B cell (primary cell): ENCODE measurements around the gene NFATC1. TPM values are rescaled to one million over a fixed set of nuclear protein-coding genes. Genes with fewer than 3 reads are reported as not detected.

Source experiments
- ATAC-seq: fragments of 200-7000 bp; cut with Tn5 transposase; one replicate; pipeline ENCODE4 v1.10.0; 2021; ENCODE audit warnings: low read depth, mild to moderate bottlenecking, moderate number of reproducible peaks, moderate library complexity
- CTCF ChIA-PET: fragments of 350-600 bp; sonication (Branson Sonifier 250); formaldehyde crosslinking; loops from one replicate; lab custom pipeline; 2021; ENCODE audit warnings: antibody characterized with exemption, inconsistent platforms; lab: Charles Lee
- POLR2A ChIA-PET: fragments of 350-600 bp; sonication (Branson Sonifier 250); formaldehyde crosslinking; loops from one replicate; lab custom pipeline; 2021; ENCODE audit warnings: antibody characterized with exemption; lab: Charles Lee
- DNase-seq: peaks from one replicate; pipeline ENCODE4 v3.0.0; 2013
- H2AFZ ChIP-seq: 2 replicates; pipeline ENCODE4 v1.6.1; 2012; ENCODE audit warnings: mild to moderate bottlenecking, low read depth, low read length; ENCODE audit not compliant: insufficient read depth, poor library complexity, severe bottlenecking
- H3K27ac ChIP-seq, 2 donors: 1 replicate in 1 of 2; 2 replicates in 1 of 2; pipeline ENCODE4 v1.5.1; 2012 to 2013; ENCODE audit warnings: low read length in 2 of 2, mild to moderate bottlenecking in 2 of 2, moderate library complexity in 1 of 2
- H3K27me3 ChIP-seq, 4 experiments: fragments of 200-600 bp in 1 of 4; sonication (generic) in 1 of 4; replicated peaks in 1 of 4; 1 replicate in 2 of 4; 2 replicates in 2 of 4; pipeline versions ENCODE4 v1.6.1 to v1.7.0; 2013 to 2016; ENCODE audit warnings: low read length in 3 of 4, mild to moderate bottlenecking in 2 of 4, mixed read lengths in 1 of 4, moderate library complexity in 1 of 4; ENCODE audit not compliant: insufficient read depth in 4 of 4, control insufficient read depth in 3 of 4; ENCODE audit errors: control extremely low read depth in 1 of 4
- H3K36me3 ChIP-seq, 2 experiments: replicated peaks in 1 of 2; 1 replicate in 1 of 2; 2 replicates in 1 of 2; pipeline versions ENCODE4 v1.6.1 to v1.7.1; 2013; ENCODE audit warnings: low read length in 1 of 2; ENCODE audit not compliant: insufficient read depth in 2 of 2, control insufficient read depth in 1 of 2; ENCODE audit errors: control extremely low read depth in 1 of 2, extremely low read depth in 1 of 2
- H3K4me1 ChIP-seq, 2 donors: fragments of 200-600 bp in 1 of 2; sonication (generic) in 1 of 2; 1 replicate in 1 of 2; 2 replicates in 1 of 2; pipeline versions ENCODE4 v1.5.1 to v1.6.1; 2013 to 2017; ENCODE audit warnings: low read length in 2 of 2; ENCODE audit not compliant: control insufficient read depth in 2 of 2, insufficient read depth in 2 of 2
- H3K4me2 ChIP-seq: replicated peaks from 2 replicates; pipeline ENCODE3; 2012; ENCODE audit warnings: mild to moderate bottlenecking, low read depth, low read length; ENCODE audit not compliant: poor library complexity, severe bottlenecking
- H3K4me3 ChIP-seq, 5 experiments: fragments of 200-600 bp in 1 of 5; sonication (generic) in 1 of 5; 1 replicate in 3 of 5; 2 replicates in 2 of 5; pipeline versions ENCODE4 v1.5.1 to v1.7.0; 2011 to 2016; ENCODE audit warnings: low read length in 4 of 5, mild to moderate bottlenecking in 4 of 5, low read depth in 2 of 5, control low read depth in 1 of 5, moderate library complexity in 1 of 5; ENCODE audit not compliant: insufficient read depth in 1 of 5; ENCODE audit errors: control extremely low read depth in 1 of 5, extremely low read depth in 1 of 5
- H3K79me2 ChIP-seq: fragments of 200-600 bp; sonication (generic); one replicate; pipeline ENCODE4 v1.6.0; 2016; ENCODE audit warnings: low read length; ENCODE audit not compliant: control insufficient read depth, insufficient read depth
- H3K9ac ChIP-seq: fragments of 200-600 bp; sonication (generic); 2 replicates; pipeline ENCODE4 v1.6.1; 2017; ENCODE audit warnings: mild to moderate bottlenecking, low read length, moderate library complexity
- H3K9me3 ChIP-seq, 3 donors: one replicate each; pipeline versions ENCODE4 v1.6.1 to v1.7.1; 2013; ENCODE audit warnings: low read length in 2 of 3; ENCODE audit not compliant: control insufficient read depth in 2 of 3, insufficient read depth in 1 of 3; ENCODE audit errors: control extremely low read depth in 1 of 3
- H4K20me1 ChIP-seq: 2 replicates; pipeline ENCODE4 v1.6.0; 2012; ENCODE audit warnings: mild to moderate bottlenecking, low read length; ENCODE audit not compliant: insufficient read depth, control insufficient read depth, poor library complexity, severe bottlenecking
- H3K27ac Mint-ChIP-seq: one replicate; pipeline ENCODE4 v1.8.0; 2021; ENCODE audit warnings: mixed read lengths
- H3K27me3 Mint-ChIP-seq: one replicate; pipeline ENCODE4 v1.8.0; 2021; ENCODE audit warnings: mixed read lengths
- H3K4me1 Mint-ChIP-seq: one replicate; pipeline ENCODE4 v1.8.0; 2021; ENCODE audit warnings: mixed read lengths
- H3K4me3 Mint-ChIP-seq: one replicate; pipeline ENCODE4 v1.8.0; 2021; ENCODE audit warnings: mixed read lengths
- H3K9me3 Mint-ChIP-seq: one replicate; pipeline ENCODE4 v1.8.0; 2022; ENCODE audit warnings: mixed read lengths; ENCODE audit not compliant: insufficient read depth
- CTCF ChIP-seq: fragments of 200-600 bp; IDR thresholded peaks from one replicate; pipeline ENCODE4 v1.8.0; 2022; ENCODE audit warnings: antibody characterized with exemption, mild to moderate bottlenecking
- EZH2 ChIP-seq: IDR thresholded peaks from 2 replicates; pipeline ENCODE4 v1.6.1; 2012; ENCODE audit warnings: borderline replicate concordance, low read depth, mild to moderate bottlenecking, moderate library complexity, low read length; ENCODE audit not compliant: insufficient read depth, poor library complexity, severe bottlenecking
- WGBS: methylation state at CpG from one replicate; pipeline ENCODE4 v1.1.5; 2013; ENCODE audit warnings: missing lambda C conversion rate; ENCODE audit not compliant: insufficient coverage; 5-methylcytosine and 5-hydroxymethylcytosine counted together
- intact Hi-C: fragments of 100-400 bp; cut with micrococcal nuclease; formaldehyde crosslinking; loops from one replicate; pipeline ENCODE4 v1.10.0; 2022
- polyA plus RNA-seq: library from polyadenylated mRNA; depleted of rRNA; stranded (reverse); fragments of >200 nt; gene quantifications from 2 replicates; pipeline ENCODE4 v1.2.3, GENCODE V29; 2012
- total RNA-seq, 2 donors: library from RNA; stranded (reverse); fragments of 120-200 nt in 1 of 2; gene quantifications; 1 replicate in 1 of 2; 2 replicates in 1 of 2; pipeline versions ENCODE4 v1.2.3 to v1.2.4, GENCODE V29; 2013 to 2022

Gene NFATC1
- total and polyA plus RNA-seq, 2 donors (not counting 1 experiment from before 2014, with no cell fraction given), result 32.2 to 108 TPM

- Mint-ChIP-seq H3K4me1 (peaks cover 78% of the 10 kb centered on the region), H3K4me3 (peak overlapping the region; percentile 79), H3K9me3 (no peaks in the 10 kb centered on the region), H3K27me3 (no peaks in the 10 kb centered on the region), H3K27ac (peak overlapping the region; percentile 92)
- ChIA-PET POLR2A (interaction anchor here (0.7 to 3.1 kb wide), 3 partner anchors 11 to 120 kb away, joined by 3 to 8 read pairs (median 3); no protein-coding TSS in a partner anchor), CTCF (interaction anchor here (1.0 to 1.9 kb wide), 10 partner anchors 7 to 126 kb away, joined by 3 to 11 read pairs (median 5); no protein-coding TSS in a partner anchor)
- Histone ChIP-seq H3K4me3 (peak overlapping the region in 4 of 5 experiments; percentile 2 to 57 (median 38)), H2AFZ (no peak overlapping the region), H3K9me3 (no peaks in the 10 kb centered on the region), H3K9ac (peak overlapping the region; percentile 40), H3K27ac (peak overlapping the region; percentile 91 to 97), H3K27me3 (no peaks in the 10 kb centered on the region), H3K4me1 (peaks cover 63 to 68% of the 10 kb centered on the region in 2 donors), H3K79me2 (peaks cover 93% of the 10 kb centered on the region), H3K4me2 (peak overlapping the region; percentile 62), H3K36me3 (peaks cover 0 to 23% of the 10 kb centered on the region in 2 experiments), H4K20me1 (peaks cover 32% of the 10 kb centered on the region)
- whole genome bisulfite sequencing, result 81% methylated on average over 18 of the region's 31 CpGs
- DNase-seq (no peak), ATAC-seq (no peak)
- TF ChIP-seq CTCF (no peak), EZH2 (no peak)
- intact Hi-C loops, result loop anchor here (2.0 kb wide), 2 partner anchors 57 to 275 kb away; partner anchors contain the start of gene CTDP1
Measured at GRCh38 chr18:79403723-79404566, 8.2 kb downstream of the NFATC1 start.
